ENCODE results near the gene EPHA5.

DNA sequence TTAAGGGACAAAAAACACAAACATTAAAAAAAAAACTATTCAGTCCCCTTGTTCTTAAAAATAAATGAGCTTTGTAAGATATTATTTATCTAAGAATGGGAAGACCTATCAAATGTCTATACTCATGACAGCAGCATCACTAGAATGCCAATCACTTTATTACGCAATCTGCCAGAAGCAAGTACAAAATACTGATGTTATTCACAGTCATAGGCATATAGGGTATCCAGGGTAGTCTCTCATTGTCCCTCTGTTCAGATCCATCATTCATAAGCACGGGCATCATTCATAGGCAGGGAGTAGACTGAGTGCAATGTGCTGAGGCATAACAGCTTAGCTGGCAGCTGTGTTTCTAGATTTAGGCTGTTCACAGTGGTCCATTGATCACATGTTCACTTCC lies 109.1 kb downstream of the EPHA5 start:
- TF ChIP-seq POLR2AphosphoS5 (IDR thresholded peaks at IDR 0.05; ENCODE audit: low read depth, low read length) = no peak
- TF ChIP-seq POLR2A (IDR thresholded peaks at IDR 0.05; ENCODE audit: low read depth, low read length) = no peak

Measured in GM12892 (cell line).